MM.1S (cell line): Measurements from ENCODE around the gene BARD1.

Source experiments
- DNase-seq: peaks from one replicate; pipeline ENCODE4 v3.0.0-alpha.2; 2015
- H2AFZ ChIP-seq: fragments of 300-600 bp; sonication (generic); 2 replicates; pipeline ENCODE4 v1.6.0; 2016; ENCODE audit warnings: antibody characterized with exemption, low read length
- H3F3A ChIP-seq: fragments of 300-600 bp; sonication (generic); 2 replicates; pipeline ENCODE4 v1.6.1; 2016; ENCODE audit warnings: mild to moderate bottlenecking, antibody characterized with exemption, low read length, moderate library complexity, mixed read lengths; ENCODE audit not compliant: insufficient read depth
- H3K27ac ChIP-seq: fragments of 300-600 bp; sonication (generic); 2 replicates; pipeline ENCODE4 v1.5.1; 2016; ENCODE audit warnings: mild to moderate bottlenecking, low read length
- H3K27me3 ChIP-seq: fragments of 300-600 bp; sonication (generic); replicated peaks from 2 replicates; pipeline ENCODE4 v1.6.0; 2016; ENCODE audit warnings: low read length; ENCODE audit not compliant: insufficient read depth
- H3K36me3 ChIP-seq: fragments of 300-600 bp; sonication (generic); replicated peaks from 2 replicates; pipeline ENCODE4 v1.6.1; 2016; ENCODE audit warnings: mild to moderate bottlenecking, low read length, mixed read lengths; ENCODE audit not compliant: insufficient read depth
- H3K4me1 ChIP-seq: fragments of 300-600 bp; sonication (generic); 2 replicates; pipeline ENCODE4 v1.6.1; 2016; ENCODE audit warnings: low read length, mixed read lengths
- H3K4me2 ChIP-seq: fragments of 300-600 bp; sonication (generic); 2 replicates; pipeline ENCODE4 v1.6.0; 2016; ENCODE audit warnings: low read depth, low read length
- H3K4me3 ChIP-seq: fragments of 300-600 bp; sonication (generic); 2 replicates; pipeline ENCODE4 v1.5.1; 2016; ENCODE audit warnings: low read length, mixed read lengths
- H3K79me2 ChIP-seq: fragments of 300-600 bp; sonication (generic); 2 replicates; pipeline ENCODE4 v1.6.1; 2016; ENCODE audit warnings: mixed run types, low read length, mixed read lengths
- H3K9ac ChIP-seq: fragments of 300-600 bp; sonication (generic); 2 replicates; pipeline ENCODE4 v1.6.1; 2016; ENCODE audit warnings: low read length, mixed read lengths
- H3K9me2 ChIP-seq: fragments of 300-600 bp; sonication (generic); replicated peaks from 2 replicates; pipeline ENCODE4 v1.6.1; 2016; ENCODE audit warnings: mild to moderate bottlenecking, low read length, mixed read lengths; ENCODE audit not compliant: insufficient read depth
- H3K9me3 ChIP-seq: fragments of 300-600 bp; sonication (generic); replicated peaks from 2 replicates; pipeline ENCODE4 v1.6.1; 2016; ENCODE audit warnings: mild to moderate bottlenecking, low read length, mixed read lengths; ENCODE audit not compliant: insufficient read depth
- H4K20me1 ChIP-seq: fragments of 300-600 bp; sonication (generic); 2 replicates; pipeline ENCODE4 v1.6.1; 2016; ENCODE audit warnings: mild to moderate bottlenecking, low read length, moderate library complexity, mixed read lengths; ENCODE audit not compliant: insufficient read depth
- CTCF ChIP-seq: fragments of 300-600 bp; sonication (generic); IDR thresholded peaks from 2 replicates; pipeline ENCODE4 v1.5.1; 2016; ENCODE audit warnings: antibody characterized with exemption, low read length, mixed read lengths
- EZH2 ChIP-seq: fragments of 300-600 bp; sonication (generic); optimal IDR thresholded peaks from 2 replicates; pipeline ENCODE3; 2017; ENCODE audit warnings: low read depth, mild to moderate bottlenecking, antibody characterized with exemption, low read length, mixed read lengths
- EZH2phosphoT487 ChIP-seq: fragments of 300-600 bp; sonication (generic); IDR thresholded peaks from 2 replicates; pipeline ENCODE4 v1.6.1; 2018; ENCODE audit warnings: antibody characterized with exemption, low read length

The BARD1 gene

GRCh38 chr2:214781226-214781625, 28.3 kb downstream of the BARD1 start:
- H3K4me3 ChIP-seq = no peak overlapping the region
- no peaks in the 10 kb centered on the region for H3K9me3 ChIP-seq
- TF ChIP-seq EZH2 = no peak
- no peak for TF ChIP-seq EZH2phosphoT487
- no peak for TF ChIP-seq CTCF
- H3K9me2 ChIP-seq = no peaks in the 10 kb centered on the region
- H3F3A ChIP-seq = no peaks in the 10 kb centered on the region
- no peak overlapping the region for H2AFZ ChIP-seq
- no peak overlapping the region for H3K27ac ChIP-seq
- H4K20me1 ChIP-seq = 0 out of 2 replicates have a peak, but pooled peaks cover 4% of the 10 kb centered on the region
- H3K36me3 ChIP-seq = peaks cover 17% of the 10 kb centered on the region
- no peaks in the 10 kb centered on the region for H3K27me3 ChIP-seq
- peaks cover 80% of the 10 kb centered on the region for H3K79me2 ChIP-seq
- no peak overlapping the region for H3K9ac ChIP-seq
- no peaks in the 10 kb centered on the region for H3K4me1 ChIP-seq
- H3K4me2 ChIP-seq = no peak overlapping the region
- DNase-seq = no peak

- H3K9ac ChIP-seq = no peak overlapping the region
- H4K20me1 ChIP-seq = 0 out of 2 replicates have a peak, but pooled peaks cover 4% of the 10 kb centered on the region
- no peaks in the 10 kb centered on the region for H3K9me2 ChIP-seq
- no peaks in the 10 kb centered on the region for H3K27me3 ChIP-seq
- peaks cover 11% of the 10 kb centered on the region for H3K36me3 ChIP-seq
- H3K4me1 ChIP-seq = no peaks in the 10 kb centered on the region
- no peak overlapping the region for H2AFZ ChIP-seq
- TF ChIP-seq EZH2phosphoT487 = no peak
- no peak overlapping the region for H3K4me2 ChIP-seq
- H3K9me3 ChIP-seq = no peaks in the 10 kb centered on the region
- H3F3A ChIP-seq = no peaks in the 10 kb centered on the region
- no peak overlapping the region for H3K27ac ChIP-seq
- no peak for DNase-seq
- no peak overlapping the region for H3K4me3 ChIP-seq
- peaks cover 61% of the 10 kb centered on the region for H3K79me2 ChIP-seq
Measured at GRCh38 chr2:214775971-214776370, 33.5 kb downstream of the BARD1 start.

GRCh38 chr2:214774108-214774507, 35.4 kb downstream of the BARD1 start:
- H3K4me3 ChIP-seq = no peak overlapping the region
- DNase-seq = no peak
- TF ChIP-seq EZH2phosphoT487 = no peak
- TF ChIP-seq CTCF = no peak
- TF ChIP-seq EZH2 = no peak
- 0 out of 2 replicates have a peak, but pooled peaks cover 4% of the 10 kb centered on the region for H4K20me1 ChIP-seq
- H3K27ac ChIP-seq = no peak overlapping the region
- H3K9me2 ChIP-seq = no peaks in the 10 kb centered on the region
- H3K9me3 ChIP-seq = no peaks in the 10 kb centered on the region
- H3F3A ChIP-seq = no peaks in the 10 kb centered on the region
- H3K4me1 ChIP-seq = no peaks in the 10 kb centered on the region
- H3K27me3 ChIP-seq = no peaks in the 10 kb centered on the region
- H3K79me2 ChIP-seq = peaks cover 42% of the 10 kb centered on the region
- H3K36me3 ChIP-seq = peaks cover 10% of the 10 kb centered on the region
- H3K9ac ChIP-seq = no peak overlapping the region
- no peak overlapping the region for H3K4me2 ChIP-seq
- H2AFZ ChIP-seq = no peak overlapping the region

- no peaks in the 10 kb centered on the region for H3K4me1 ChIP-seq
- DNase-seq = no peak
- no peaks in the 10 kb centered on the region for H3K9me3 ChIP-seq
- H3K9me2 ChIP-seq = no peaks in the 10 kb centered on the region
- no peaks in the 10 kb centered on the region for H3F3A ChIP-seq
- no peak overlapping the region for H3K4me2 ChIP-seq
- H3K79me2 ChIP-seq = peaks cover 30% of the 10 kb centered on the region
- H3K27ac ChIP-seq = no peak overlapping the region
- no peak overlapping the region for H2AFZ ChIP-seq
- peaks cover 8% of the 10 kb centered on the region; the same call in 1 of the 2 replicates for H3K36me3 ChIP-seq
- no peak overlapping the region for H3K4me3 ChIP-seq
- H3K9ac ChIP-seq = no peak overlapping the region
- TF ChIP-seq EZH2phosphoT487 = no peak
- H4K20me1 ChIP-seq = 0 out of 2 replicates have a peak, but pooled peaks cover 4% of the 10 kb centered on the region
- H3K27me3 ChIP-seq = no peaks in the 10 kb centered on the region
Measured at GRCh38 chr2:214772443-214773015, 37.0 kb downstream of the BARD1 start.
